SK-N-SH (cell line): ENCODE results near the gene KRT75.

ENCODE experiments used
- CTCF ChIP-seq: fragments of 200-600 bp; sonication (generic); IDR thresholded peaks from 2 replicates; pipeline ENCODE4 v1.6.1; 2017; ENCODE audit warnings: antibody characterized with exemption, mild to moderate bottlenecking, moderate library complexity
- EZH2phosphoT487 ChIP-seq: fragments of 200-600 bp; sonication (generic); IDR thresholded peaks from 2 replicates; pipeline ENCODE4 v1.6.1; 2017; ENCODE audit warnings: low read depth, mixed run types, mild to moderate bottlenecking, antibody characterized with exemption, moderate library complexity, borderline replicate concordance
- GABPA ChIP-seq: IDR thresholded peaks from 2 replicates; pipeline ENCODE4 v1.4.0; 2012; ENCODE audit warnings: low read depth, mild to moderate bottlenecking
- GATA2 ChIP-seq: sonication (generic); formaldehyde crosslinking; IDR thresholded peaks from 2 replicates; pipeline ENCODE4 v1.5.0; 2020; ENCODE audit warnings: mild to moderate bottlenecking, missing genetic modification reagents
- NFIC ChIP-seq: IDR thresholded peaks from 2 replicates; pipeline ENCODE4 v1.4.0; 2012; ENCODE audit warnings: borderline replicate concordance
- POLR2AphosphoS5 ChIP-seq: IDR thresholded peaks from 2 replicates; pipeline ENCODE4 v1.6.1; 2012; ENCODE audit warnings: low read depth, low read length
- RCOR1 ChIP-seq: fragments of 150-350 bp; IDR thresholded peaks from 2 replicates; pipeline ENCODE4 v1.6.1; 2017; ENCODE audit warnings: antibody characterized with exemption, low read length
- REST ChIP-seq: IDR thresholded peaks from 2 replicates; pipeline ENCODE4 v1.6.1; 2012; ENCODE audit warnings: mild to moderate bottlenecking, low read depth, low read length, moderate library complexity
- RFX5 ChIP-seq: IDR thresholded peaks from 2 replicates; pipeline ENCODE4 v1.6.1; 2012; ENCODE audit warnings: mild to moderate bottlenecking, improper control_type of control experiment, low read length
- RXRA ChIP-seq: IDR thresholded peaks from 2 replicates; pipeline ENCODE4 v1.4.0; 2012; ENCODE audit warnings: low read depth, mild to moderate bottlenecking, borderline replicate concordance
- SIN3A ChIP-seq: IDR thresholded peaks from 2 replicates; pipeline ENCODE4 v1.6.1; 2012; ENCODE audit warnings: low read depth, mild to moderate bottlenecking, low read length, moderate library complexity, borderline replicate concordance
- TCF12 ChIP-seq: IDR thresholded peaks from 2 replicates; pipeline ENCODE4 v1.4.0; 2012
- USF1 ChIP-seq: IDR thresholded peaks from 2 replicates; pipeline ENCODE4 v1.4.0; 2012; ENCODE audit warnings: low read depth, borderline replicate concordance

GRCh38 chr12:52443966-52444365 lies 9.8 kb upstream of the KRT75 start:
- TF ChIP-seq CTCF: no peak
- TF ChIP-seq NFIC: no peak
- TF ChIP-seq EZH2phosphoT487: no peak
- TF ChIP-seq POLR2AphosphoS5: no peak
- TF ChIP-seq RXRA: no peak
- no peak for TF ChIP-seq RCOR1
- TF ChIP-seq RFX5: no peak
- no peak for TF ChIP-seq TCF12
- no peak for TF ChIP-seq GATA2 (CRISPR knock-in tag)
- no peak for TF ChIP-seq REST
- no peak for TF ChIP-seq USF1
- TF ChIP-seq SIN3A: no peak
- no peak for TF ChIP-seq GABPA
